H9 (cell line): ENCODE results near the gene ARHGAP25. TPM values are rescaled to one million over a fixed set of nuclear protein-coding genes. Genes with fewer than 3 reads are reported as not detected.
A peak's percentile ranks its signal among the peaks of the same experiment; 100 is the strongest.

Source experiments
- DNase-seq: peaks from one replicate; pipeline ENCODE4 v3.0.0-alpha.2; 2017
- H2AFZ ChIP-seq: one replicate; pipeline ENCODE4 v1.6.1; 2013; ENCODE audit warnings: mild to moderate bottlenecking, low read length, control low read depth, moderate library complexity
- H2AK5ac ChIP-seq: 2 replicates; pipeline ENCODE4 v1.6.1; 2013; ENCODE audit warnings: low read length, control low read depth, mixed read lengths; ENCODE audit not compliant: insufficient read length
- H2BK120ac ChIP-seq: one replicate; pipeline ENCODE4 v1.6.1; 2013; ENCODE audit warnings: low read depth, mild to moderate bottlenecking, low read length, control low read depth, inconsistent platforms; ENCODE audit not compliant: poor library complexity, severe bottlenecking
- H2BK12ac ChIP-seq: 2 replicates; pipeline ENCODE4 v1.6.1; 2013; ENCODE audit warnings: low read length, control low read depth, mixed read lengths, low read depth; ENCODE audit not compliant: insufficient read length
- H2BK15ac ChIP-seq: 2 replicates; pipeline ENCODE4 v1.6.1; 2013; ENCODE audit warnings: low read depth, low read length, control low read depth
- H2BK20ac ChIP-seq: one replicate; pipeline ENCODE4 v1.6.1; 2013; ENCODE audit warnings: low read depth, mild to moderate bottlenecking, low read length, control low read depth, inconsistent platforms; ENCODE audit not compliant: poor library complexity, severe bottlenecking
- H2BK5ac ChIP-seq: 2 replicates; pipeline ENCODE4 v1.6.1; 2013; ENCODE audit warnings: low read length, control low read depth, mixed read lengths; ENCODE audit not compliant: insufficient read length
- H3K14ac ChIP-seq: 2 replicates; pipeline ENCODE4 v1.6.1; 2013; ENCODE audit warnings: low read length, control low read depth; ENCODE audit not compliant: insufficient read depth
- H3K18ac ChIP-seq: 2 replicates; pipeline ENCODE4 v1.6.1; 2013; ENCODE audit warnings: low read depth, mild to moderate bottlenecking, mixed read lengths, low read length, control low read depth; ENCODE audit not compliant: insufficient read length
- H3K23ac ChIP-seq: 2 replicates; pipeline ENCODE4 v1.6.1; 2013; ENCODE audit warnings: low read length, control low read depth, mixed read lengths, low read depth; ENCODE audit not compliant: insufficient read length
- H3K23me2 ChIP-seq: 2 replicates; pipeline ENCODE4 v1.6.1; 2013; ENCODE audit warnings: low read depth, mild to moderate bottlenecking, mixed read lengths, low read length, control low read depth; ENCODE audit not compliant: insufficient read length, poor library complexity, severe bottlenecking
- H3K27ac ChIP-seq: 2 replicates; pipeline ENCODE4 v1.5.1; 2013; ENCODE audit warnings: low read length, control low read depth, mixed read lengths, low read depth; ENCODE audit not compliant: insufficient read length
- H3K27me3 ChIP-seq: 2 replicates; pipeline ENCODE4 v1.6.1; 2013; ENCODE audit warnings: low read length, control low read depth, inconsistent platforms; ENCODE audit not compliant: insufficient read depth
- H3K4ac ChIP-seq: 2 replicates; pipeline ENCODE4 v1.6.1; 2013; ENCODE audit warnings: low read depth, mild to moderate bottlenecking, control low read depth, inconsistent platforms, low read length, moderate library complexity
- H3K4me1 ChIP-seq: 2 replicates; pipeline ENCODE4 v1.6.1; 2013; ENCODE audit warnings: low read length, control low read depth, inconsistent platforms; ENCODE audit not compliant: insufficient read depth
- H3K4me2 ChIP-seq: 2 replicates; pipeline ENCODE4 v1.6.1; 2013; ENCODE audit warnings: low read length, control low read depth, mixed read lengths; ENCODE audit not compliant: insufficient read length, insufficient read depth
- H3K56ac ChIP-seq: 2 replicates; pipeline ENCODE4 v1.6.1; 2013; ENCODE audit warnings: low read depth, mild to moderate bottlenecking, mixed read lengths, low read length, control low read depth; ENCODE audit not compliant: insufficient read length
- H3K79me1 ChIP-seq: 2 replicates; pipeline ENCODE4 v1.6.1; 2013; ENCODE audit warnings: low read depth, mild to moderate bottlenecking, moderate library complexity, low read length, control low read depth, inconsistent platforms; ENCODE audit not compliant: insufficient read depth, poor library complexity, severe bottlenecking
- H3K79me2 ChIP-seq: 2 replicates; pipeline ENCODE4 v1.6.1; 2013; ENCODE audit warnings: low read length, control low read depth, inconsistent platforms; ENCODE audit not compliant: insufficient read depth
- H3K9ac ChIP-seq: 2 replicates; pipeline ENCODE4 v1.6.1; 2013; ENCODE audit warnings: low read length, control low read depth, mixed read lengths; ENCODE audit not compliant: insufficient read length; ENCODE audit errors: extremely low read depth
- H3K9me3 ChIP-seq: one replicate; pipeline ENCODE4 v1.6.1; 2013; ENCODE audit warnings: low read depth, low read length, inconsistent platforms; ENCODE audit not compliant: control insufficient read depth
- H3T11ph ChIP-seq: one replicate; pipeline ENCODE4 v1.6.1; 2013; ENCODE audit warnings: mild to moderate bottlenecking, low read length, control low read depth, inconsistent platforms
- H4K20me1 ChIP-seq: one replicate; pipeline ENCODE4 v1.6.1; 2013; ENCODE audit not compliant: control insufficient read depth, insufficient read length, insufficient read depth
- H4K5ac ChIP-seq: 2 replicates; pipeline ENCODE4 v1.6.1; 2013; ENCODE audit warnings: low read depth, mild to moderate bottlenecking, mixed read lengths, low read length, control low read depth; ENCODE audit not compliant: insufficient read length
- H4K8ac ChIP-seq: replicated peaks from 2 replicates; pipeline ENCODE4 v1.6.1; 2013; ENCODE audit warnings: low read length, control low read depth, mixed read lengths, low read depth; ENCODE audit not compliant: insufficient read length
- H4K91ac ChIP-seq: 2 replicates; pipeline ENCODE4 v1.6.1; 2013; ENCODE audit warnings: low read depth, mild to moderate bottlenecking, moderate library complexity, mixed read lengths, low read length, control low read depth; ENCODE audit not compliant: insufficient read length
- H3K27ac Mint-ChIP-seq, 3 experiments: 2 replicates in 2 of 3; 3 replicates in 1 of 3; pipeline ENCODE4 v1.8.0; 2020 to 2021; ENCODE audit warnings: mixed read lengths in 3 of 3, mild to moderate bottlenecking in 1 of 3, moderate library complexity in 1 of 3
- H3K27me3 Mint-ChIP-seq: 2 replicates; pipeline ENCODE4 v1.8.0; 2021; ENCODE audit warnings: low read depth, mild to moderate bottlenecking, moderate library complexity, mixed read lengths
- H3K36me3 Mint-ChIP-seq, 3 experiments: 2 replicates in 2 of 3; 3 replicates in 1 of 3; pipeline ENCODE4 v1.8.0; 2020 to 2021; ENCODE audit warnings: low read depth in 3 of 3, mixed read lengths in 3 of 3; ENCODE audit not compliant: insufficient read depth in 1 of 3
- H3K4me1 Mint-ChIP-seq, 2 experiments: 2 replicates each; pipeline ENCODE4 v1.8.0; 2020; ENCODE audit warnings: mixed read lengths in 2 of 2
- H3K4me3 Mint-ChIP-seq, 2 experiments: 2 replicates in 1 of 2; 3 replicates in 1 of 2; pipeline ENCODE4 v1.8.0; 2020 to 2021; ENCODE audit warnings: mild to moderate bottlenecking in 2 of 2, mixed read lengths in 2 of 2, moderate library complexity in 1 of 2
- H3K9me3 Mint-ChIP-seq, 2 experiments: 2 replicates in 1 of 2; 3 replicates in 1 of 2; pipeline ENCODE4 v1.8.0; 2020; ENCODE audit warnings: mild to moderate bottlenecking in 2 of 2, mixed read lengths in 2 of 2, moderate library complexity in 1 of 2
- CTCF ChIP-seq: fragments of 200-600 bp; sonication (generic); conservative IDR thresholded peaks from 3 replicates; pipeline ENCODE4 v1.8.0; 2021; ENCODE audit warnings: antibody characterized with exemption, mild to moderate bottlenecking
- WGBS: extraction: QIAGEN DNeasy Blood & Tissue Kit; methylation state at CpG from one replicate; pipeline ENCODE4 v1.1.7; 2013; ENCODE audit warnings: missing lambda C conversion rate, low lambda C conversion rate, mixed read lengths; ENCODE audit not compliant: insufficient read length; ENCODE audit errors: extremely low coverage; 5-methylcytosine and 5-hydroxymethylcytosine counted together
- total RNA-seq: library from RNA; stranded (reverse); gene quantifications from 2 replicates; pipeline ENCODE4 v1.2.1, GENCODE V29; 2021

Gene ARHGAP25
- total RNA-seq, 1 experiment from 2014 or later = 1.3 TPM

GRCh38 chr2:68769586-68770270 is 35.1 kb downstream of the ARHGAP25 start:
- Histone ChIP-seq H3K56ac (no peak overlapping the region), H3T11ph (no peak overlapping the region), H3K4me2 (no peak overlapping the region)

More at GRCh38 chr2:68769586-68770270, 35.1 kb downstream of the ARHGAP25 start:
- Histone ChIP-seq H2BK15ac (no peak overlapping the region), H3K18ac (no peak overlapping the region), H3K9ac (no peak overlapping the region), H3K4me1 (no peaks in the 10 kb centered on the region; the same call in 1 of the 2 replicates), H3K23ac (no peak overlapping the region), H3K79me1 (no peaks in the 10 kb centered on the region), H2BK12ac (no peak overlapping the region), H4K91ac (no peak overlapping the region), H2BK120ac (no peak overlapping the region), H3K4ac (no peak overlapping the region), H3K27ac (no peak overlapping the region), H2BK5ac (no peak overlapping the region), H2BK20ac (no peak overlapping the region), H3K14ac (no peak overlapping the region; the same call in 1 of the 2 replicates), H4K20me1 (no peaks in the 10 kb centered on the region), H4K5ac (no peak overlapping the region), H3K9me3 (no peaks in the 10 kb centered on the region), H3K23me2 (no peaks in the 10 kb centered on the region), H2AFZ (no peak overlapping the region), H3K79me2 (no peaks in the 10 kb centered on the region), H2AK5ac (no peak overlapping the region), H3K27me3 (no peaks in the 10 kb centered on the region), H4K8ac (no peak overlapping the region)
- Mint-ChIP-seq H3K27ac (peak overlapping the region in 1 of 3 experiments; percentile 27; a peak in 1 of 7 replicates), H3K9me3 (no peaks in the 10 kb centered on the region; a peak in 1 of 5 replicates), H3K4me3 (no peak overlapping the region; a peak in 1 of 5 replicates), H3K36me3 (no peaks in the 10 kb centered on the region; a peak in 1 of 7 replicates), H3K4me1 (peaks cover 22 to 32% of the 10 kb centered on the region in 2 experiments), H3K27me3 (no peaks in the 10 kb centered on the region)
- no CpG with 5 or more reads among the region's 6 CpGs for WGBS
- DNase-seq = no peak
- no peak for TF ChIP-seq CTCF
